ENCODE data around the gene GALNT9.
"Not testable (repeated sequence)": the region's sequence is repeated elsewhere in the genome, so short reads cannot be mapped to it uniquely, and the experiment has no call there.

The GALNT9 gene

DNA sequence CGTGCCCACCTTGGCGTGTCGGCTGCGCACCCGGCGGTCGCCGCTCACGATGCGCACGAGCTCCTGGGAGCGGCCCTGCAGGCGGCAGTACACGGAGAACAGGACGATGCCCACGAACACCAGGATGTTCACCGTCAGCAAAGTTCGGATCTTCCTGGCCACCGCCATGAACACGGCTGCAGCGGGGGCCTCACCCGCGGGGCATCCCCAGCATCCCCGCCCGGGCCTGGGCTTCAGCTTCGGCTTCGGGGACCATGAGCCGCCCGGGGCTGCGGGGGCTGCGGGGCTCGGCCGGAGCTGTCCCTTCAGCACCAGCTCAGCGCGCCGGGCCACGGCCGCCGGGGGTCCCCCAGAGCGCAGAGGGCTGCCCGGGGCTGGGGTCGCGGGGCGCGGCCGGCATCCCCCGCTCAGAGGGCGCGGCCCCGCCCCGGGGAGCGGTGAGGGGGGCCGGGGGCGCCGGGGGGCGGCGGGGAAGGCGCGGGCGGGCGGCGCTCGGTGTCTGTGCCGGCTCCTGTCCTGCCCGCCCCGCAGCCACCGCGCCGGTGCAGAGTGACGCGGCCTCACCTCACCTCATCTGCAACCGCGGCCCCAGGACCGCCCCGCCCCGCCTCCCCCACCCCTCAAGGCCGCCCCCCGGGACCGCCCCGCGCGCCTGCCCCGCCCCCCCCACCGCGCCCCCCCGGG, at the start of gene GALNT9:
TSS of gene GALNT9 (minus strand) at position 554 of the 684 bp plus-strand sequence. CDS start at position 168, 386 bp downstream.
- DNase-seq: no peak

DNA sequence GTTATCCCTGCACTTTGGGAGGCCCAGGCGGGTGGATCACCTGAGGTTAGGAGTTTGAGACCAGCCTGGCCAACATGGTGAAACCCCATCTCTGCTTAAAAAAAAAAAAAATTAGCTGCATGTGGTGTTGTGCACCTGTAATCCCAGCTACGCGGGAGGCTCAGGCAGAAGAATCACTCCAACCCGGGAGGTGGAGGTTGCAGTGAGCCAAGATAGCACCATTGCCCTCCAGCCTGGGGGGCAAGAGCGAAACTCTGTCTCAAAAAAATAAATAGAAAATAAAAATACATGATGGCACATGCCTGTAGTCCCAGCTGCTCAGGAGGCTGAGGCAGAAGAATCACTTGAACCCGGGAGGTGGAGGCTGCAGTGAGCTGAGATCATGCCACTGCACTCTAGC, 49.7 kb upstream of the GALNT9 start:
- not testable (repeated sequence) for DNase-seq

DNA sequence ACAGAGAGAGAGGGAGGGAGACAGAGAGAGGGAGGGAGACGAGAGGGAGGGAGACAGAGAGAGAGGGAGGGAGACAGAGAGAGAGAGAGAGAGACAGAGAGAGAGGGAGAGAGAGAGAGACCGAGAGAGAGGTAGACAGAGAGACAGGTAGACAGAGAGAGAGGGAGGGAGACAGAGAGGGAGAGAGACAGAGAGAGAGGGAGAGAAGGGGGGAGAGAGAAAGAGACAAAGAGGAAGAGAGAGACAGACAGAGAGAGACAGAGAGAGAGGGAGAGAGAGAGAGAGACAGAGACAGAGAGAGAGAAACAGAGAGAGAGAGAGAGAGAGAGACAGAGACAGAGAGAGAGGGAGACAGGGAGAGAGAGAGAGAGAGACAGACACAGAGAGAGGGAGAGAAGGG, 47.8 kb upstream of the GALNT9 start:
- no peak for DNase-seq

DNA sequence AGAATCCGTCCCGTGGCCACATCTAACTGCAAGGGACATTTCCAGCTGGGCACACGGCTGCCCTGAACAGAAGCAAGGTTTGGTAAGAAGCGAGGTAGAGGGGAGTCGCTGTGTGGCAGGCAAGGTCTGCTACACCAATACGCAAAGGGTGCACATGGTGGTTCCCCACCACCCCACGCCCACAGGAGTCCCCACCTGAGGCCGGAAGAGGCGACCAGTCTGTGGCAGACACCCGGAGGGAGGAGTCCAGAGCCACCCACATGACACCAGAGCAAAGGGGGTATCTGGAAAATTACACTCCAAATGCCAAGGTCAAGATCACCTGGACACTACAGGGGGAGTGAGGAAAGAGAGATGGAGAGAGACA, 47.1 kb upstream of the GALNT9 start:
- DNase-seq: no peak

DNA sequence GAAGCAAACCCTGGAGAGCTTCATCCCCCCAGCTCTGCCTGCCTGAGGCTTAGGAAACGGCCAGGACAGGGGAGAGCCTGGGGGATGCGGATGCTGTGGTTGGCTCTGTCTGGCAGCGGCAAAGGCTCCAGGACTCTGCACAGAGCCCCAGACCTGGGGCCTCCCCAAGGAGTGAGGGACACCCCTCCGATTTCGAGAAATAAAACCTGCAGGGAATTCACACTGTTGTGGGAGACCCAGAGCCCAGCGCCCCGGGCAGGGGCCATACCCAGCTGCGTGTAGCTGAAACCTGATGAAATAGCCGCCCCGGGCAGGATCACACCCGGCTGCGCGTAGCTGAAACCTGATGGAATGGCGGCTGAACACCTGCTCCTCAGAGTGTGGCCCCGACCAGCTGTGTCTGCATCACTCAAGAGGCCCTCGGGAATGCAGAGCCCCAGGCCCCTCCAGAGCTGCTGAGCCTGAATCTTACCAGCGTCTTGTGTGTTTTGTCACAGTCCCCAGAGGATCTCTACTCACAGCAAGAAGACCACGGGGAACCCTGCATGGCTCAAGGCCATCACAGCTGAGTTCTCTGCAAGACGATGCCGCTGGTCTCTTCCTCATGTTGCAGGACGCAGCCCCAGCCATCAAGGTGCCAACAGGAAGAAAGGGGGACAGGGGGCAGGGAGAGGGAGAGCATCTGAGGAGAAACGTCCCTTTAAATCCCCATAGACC, 46.5 kb upstream of the GALNT9 start:
- DNase-seq: no peak

DNA sequence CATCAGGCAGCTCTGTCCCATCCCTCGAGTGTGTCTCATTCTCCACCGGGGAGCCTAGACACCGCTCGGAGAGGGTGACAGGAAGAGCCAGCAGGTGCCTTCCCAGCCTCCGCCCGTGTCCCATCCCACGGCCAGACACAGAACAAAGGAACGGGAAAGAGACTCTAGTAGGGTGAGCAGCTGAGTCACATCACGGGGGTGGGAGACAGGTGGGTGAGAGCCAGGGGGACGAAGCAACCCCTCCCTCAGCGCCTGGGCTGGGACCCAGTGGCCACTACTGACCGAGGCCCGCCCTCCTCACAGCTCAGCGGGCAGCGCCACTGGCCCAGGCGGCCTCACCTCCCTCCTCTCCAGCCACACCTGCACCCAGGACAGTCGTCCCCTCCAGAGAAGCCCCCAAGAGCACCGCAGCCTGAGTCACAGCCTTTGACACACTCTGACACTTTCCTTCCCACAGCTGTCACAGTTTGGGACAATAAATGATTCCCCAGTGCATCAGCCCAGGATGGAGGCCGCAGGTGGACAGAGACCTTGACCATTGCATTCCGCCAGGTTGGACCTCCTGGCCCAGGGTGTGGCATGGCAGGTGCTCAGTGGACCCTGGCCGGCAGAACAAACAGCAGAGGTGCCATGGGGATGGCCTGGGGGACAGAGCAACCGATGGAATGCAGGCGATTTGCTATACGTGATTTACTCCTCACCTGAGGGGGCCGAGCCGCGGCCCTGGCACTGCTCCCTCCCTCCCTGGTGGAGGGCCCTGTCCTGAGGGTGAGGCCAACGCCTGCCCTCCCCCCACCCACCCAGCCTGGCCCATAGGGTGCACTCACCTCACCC, 45.4 kb upstream of the GALNT9 start:
- no peak for DNase-seq

DNA sequence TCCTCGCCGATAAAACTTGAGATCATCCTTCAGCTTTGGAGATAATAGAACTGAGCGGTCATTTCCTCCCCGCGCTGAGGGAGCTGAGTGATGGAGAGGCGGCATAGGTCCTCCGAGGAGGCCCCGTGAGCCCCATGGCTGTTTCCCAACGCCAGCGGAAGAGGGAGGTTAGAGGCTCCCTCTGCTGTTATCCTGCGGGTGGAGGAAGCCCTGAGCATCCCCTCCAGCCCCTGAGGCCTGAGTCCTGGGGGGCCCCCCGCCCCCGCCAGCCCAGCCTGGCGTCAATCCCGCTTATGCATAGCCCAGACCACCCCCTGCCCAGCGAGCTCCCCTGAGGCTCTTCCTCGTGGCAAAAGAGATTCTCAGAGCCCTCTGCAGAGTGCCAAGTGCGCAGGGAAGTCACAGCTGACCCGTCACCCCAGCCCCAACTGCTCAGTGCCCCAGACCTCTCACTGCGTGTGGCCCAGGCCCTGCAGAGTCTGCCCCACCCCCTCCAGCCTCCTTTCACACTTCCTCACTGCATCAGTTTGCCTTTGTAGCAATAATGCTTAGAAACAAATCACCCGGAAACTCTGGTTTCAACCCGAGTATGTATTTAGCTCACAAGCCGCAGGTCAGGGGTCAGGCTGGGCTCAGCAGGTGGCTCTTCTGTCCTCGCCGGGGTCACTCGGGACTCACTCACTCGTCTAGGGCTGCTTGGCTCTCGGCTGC, 44.7 kb upstream of the GALNT9 start:
- no peak for DNase-seq

DNA sequence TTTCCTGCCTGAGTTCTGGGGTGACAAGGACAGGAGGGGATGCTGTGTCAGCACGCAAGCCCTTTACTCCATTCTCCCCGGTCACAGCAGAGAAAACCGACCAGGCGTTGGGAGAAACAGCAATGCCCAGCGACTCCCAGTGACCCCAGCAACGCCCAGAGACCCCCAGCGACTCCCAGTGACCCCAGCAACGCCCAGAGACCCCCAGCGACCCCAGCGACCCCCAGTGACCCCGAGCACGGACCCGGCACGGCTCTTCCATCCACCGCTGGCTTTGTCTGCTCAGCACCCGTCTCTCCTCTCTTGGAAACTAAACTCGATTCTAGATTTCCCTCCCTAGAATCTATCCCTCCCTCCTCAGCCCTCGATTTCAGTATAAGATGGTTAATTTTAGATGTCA, 38.5 kb upstream of the GALNT9 start:
- no peak for DNase-seq

DNA sequence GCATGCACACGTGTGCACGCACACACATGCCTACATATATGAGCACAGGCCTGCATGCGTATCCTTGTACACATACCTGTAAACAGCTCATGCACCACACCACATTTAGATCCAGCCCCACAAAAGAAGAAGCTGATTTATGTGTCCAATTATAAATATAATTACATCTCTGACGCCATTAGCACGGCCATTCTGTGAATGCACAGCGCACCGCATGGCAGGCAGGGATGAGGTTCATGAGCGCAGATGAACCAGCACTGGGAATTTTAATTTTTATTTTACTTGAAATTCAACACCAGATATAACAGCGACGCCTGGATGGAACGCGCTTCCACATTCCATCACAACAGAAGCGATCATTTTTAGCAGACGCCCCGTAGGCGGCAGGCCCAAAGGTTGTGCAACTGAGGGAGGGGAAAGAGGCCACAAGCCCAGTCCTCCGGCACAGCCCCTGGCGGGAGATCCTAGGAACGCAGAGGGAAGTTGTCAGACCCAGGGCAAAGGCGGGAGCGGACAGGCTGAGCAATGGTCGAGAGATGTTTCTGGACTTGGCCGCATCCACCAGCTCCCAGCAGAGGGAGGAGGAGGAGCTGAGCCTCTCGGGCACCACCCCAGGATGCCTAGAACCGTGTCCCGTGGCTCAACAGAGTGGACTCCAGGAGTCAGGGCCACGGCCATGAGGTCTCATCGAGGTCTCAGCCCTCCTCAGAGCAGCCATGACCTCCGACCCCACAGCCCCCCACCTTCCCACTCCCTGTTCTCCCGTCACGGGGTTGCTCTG, 37.9 kb upstream of the GALNT9 start:
- no peak for DNase-seq

DNA sequence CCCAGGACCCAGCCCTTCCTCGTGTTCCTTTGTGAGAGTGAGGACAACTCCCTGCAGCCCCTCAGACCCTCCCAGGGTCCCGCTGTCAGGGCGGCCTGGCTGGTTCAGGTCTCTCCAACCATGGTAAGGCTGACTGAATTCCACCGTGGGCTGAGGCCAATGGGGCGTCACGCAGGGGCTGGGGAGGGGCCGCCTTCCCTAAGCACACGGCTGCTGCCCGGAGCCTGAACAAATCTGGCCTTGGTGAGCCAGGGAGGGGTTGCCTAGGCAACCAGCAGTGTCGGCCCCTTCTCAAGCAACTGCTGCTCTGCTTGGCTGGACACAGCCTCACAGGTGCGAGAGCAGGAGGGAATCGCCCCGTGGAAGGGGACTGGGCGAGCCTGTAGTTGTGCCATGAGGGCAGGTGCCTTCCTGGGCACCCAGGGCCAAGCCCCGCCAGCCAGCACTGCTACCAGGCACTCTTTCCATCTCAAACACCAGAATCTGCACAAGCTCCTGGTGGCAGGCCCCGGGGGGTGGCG, 37.0 kb upstream of the GALNT9 start:
- DNase-seq: no peak

DNA sequence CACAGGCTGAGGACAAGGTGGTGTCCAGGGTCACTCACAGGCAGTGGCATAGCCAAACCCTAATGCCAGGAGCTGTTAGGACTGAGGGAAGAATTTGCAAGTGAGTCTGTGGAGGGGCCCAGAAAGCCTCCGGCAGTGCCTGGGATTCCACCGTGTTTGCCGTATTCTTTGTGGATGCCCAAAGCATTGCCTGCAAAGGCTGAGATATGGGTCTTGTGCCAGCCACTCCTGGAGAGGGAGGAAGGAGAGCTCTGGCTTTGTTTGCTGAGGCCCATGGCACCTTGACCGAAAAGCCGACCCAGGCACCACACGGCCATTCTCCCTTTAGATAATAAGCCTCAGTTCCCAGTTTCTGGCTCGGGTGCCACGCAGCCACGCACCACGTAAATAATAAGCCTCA, 35.8 kb upstream of the GALNT9 start:
- no peak for DNase-seq

DNA sequence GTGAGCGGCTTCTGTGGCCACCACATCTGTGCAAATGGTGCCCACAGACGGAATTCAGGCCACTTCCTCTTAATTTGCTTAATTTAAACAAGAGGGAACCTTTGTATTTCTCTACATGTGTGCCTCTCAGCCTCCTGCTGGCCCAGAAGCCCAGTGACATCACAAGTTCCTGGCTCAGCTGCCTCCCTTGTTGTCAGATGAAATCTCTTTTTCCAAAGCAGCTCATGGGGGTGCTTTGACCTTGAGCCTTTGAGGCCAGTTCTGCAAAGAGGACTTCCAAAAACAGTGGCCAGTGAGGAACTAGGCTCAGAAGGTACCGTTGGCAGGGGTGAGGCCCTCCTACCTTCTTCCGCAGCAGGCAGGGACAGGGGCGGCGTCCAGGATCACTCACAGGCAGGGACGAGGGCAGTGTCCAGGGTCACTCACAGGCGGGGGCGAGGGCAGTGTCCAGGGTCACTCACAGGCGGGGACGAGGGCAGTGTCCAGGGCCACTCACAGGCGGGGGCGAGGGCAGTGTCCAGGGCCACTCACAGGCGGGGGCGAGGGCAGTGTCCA, 35.0 kb upstream of the GALNT9 start:
- DNase-seq: no peak

DNA sequence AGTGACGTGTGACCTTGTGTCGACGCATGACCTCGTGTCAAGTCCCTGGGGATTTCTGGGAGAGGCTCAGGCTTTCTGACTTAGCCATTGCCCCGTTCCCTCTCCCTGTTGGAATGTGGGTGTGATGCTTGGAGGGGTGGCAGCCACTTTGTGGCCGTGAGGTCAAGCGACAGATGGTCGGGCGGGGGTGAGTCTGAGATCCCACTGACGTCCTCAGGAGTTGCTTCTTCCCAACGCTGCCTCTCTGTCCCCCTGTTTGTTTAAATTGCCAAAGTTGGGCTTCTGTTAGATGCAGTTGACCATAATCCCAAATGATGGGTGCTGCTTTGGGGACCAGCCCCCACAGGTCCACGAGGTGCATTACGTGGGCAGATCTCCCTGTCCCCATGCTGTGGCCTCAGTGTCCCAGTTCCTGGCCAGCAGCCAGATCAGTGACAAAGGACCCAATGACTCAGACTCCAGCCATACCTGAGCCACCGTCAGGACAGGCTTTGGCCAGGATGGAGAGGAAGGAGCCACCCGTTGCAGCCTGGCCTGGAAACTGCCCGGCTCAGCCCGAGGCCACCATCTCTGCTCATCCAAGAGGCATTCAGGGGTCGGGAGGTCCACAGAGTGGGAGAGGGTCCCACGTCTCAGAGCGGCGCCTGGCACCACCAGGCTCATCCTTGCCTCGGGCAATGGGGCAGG, 34.4 kb upstream of the GALNT9 start:
- no peak for DNase-seq

DNA sequence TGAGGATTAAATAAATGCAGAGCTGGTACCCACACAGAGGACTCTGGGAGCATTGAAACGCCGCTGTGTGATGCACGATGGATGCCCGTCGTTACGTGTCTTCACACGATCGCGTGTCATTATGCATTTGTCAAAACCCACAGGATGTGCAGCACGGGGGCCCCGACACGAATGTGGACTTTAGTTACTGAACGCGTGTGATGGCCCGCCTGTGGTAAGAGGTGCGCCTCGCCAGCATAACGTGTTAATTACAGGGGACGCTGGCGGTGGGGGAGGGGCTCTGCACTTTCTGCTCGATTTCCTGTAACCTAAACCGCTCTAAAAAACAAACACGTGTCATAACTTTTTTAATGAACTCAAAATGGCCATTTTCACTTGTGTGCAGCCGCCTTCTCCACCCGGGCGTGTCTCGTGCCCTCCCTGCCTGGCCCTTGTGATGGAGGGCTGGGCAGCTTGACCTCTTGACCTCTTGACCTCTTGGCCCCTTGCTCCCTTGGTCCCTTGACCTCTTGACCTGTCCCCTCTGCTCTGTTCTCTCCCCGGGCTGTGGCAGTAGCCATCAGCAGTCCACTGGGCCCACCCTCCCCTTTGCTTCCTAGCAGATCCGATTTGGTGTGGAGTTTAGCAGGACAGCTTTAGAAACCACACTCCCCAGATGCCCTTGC, 33.7 kb upstream of the GALNT9 start:
- DNase-seq: no peak

DNA sequence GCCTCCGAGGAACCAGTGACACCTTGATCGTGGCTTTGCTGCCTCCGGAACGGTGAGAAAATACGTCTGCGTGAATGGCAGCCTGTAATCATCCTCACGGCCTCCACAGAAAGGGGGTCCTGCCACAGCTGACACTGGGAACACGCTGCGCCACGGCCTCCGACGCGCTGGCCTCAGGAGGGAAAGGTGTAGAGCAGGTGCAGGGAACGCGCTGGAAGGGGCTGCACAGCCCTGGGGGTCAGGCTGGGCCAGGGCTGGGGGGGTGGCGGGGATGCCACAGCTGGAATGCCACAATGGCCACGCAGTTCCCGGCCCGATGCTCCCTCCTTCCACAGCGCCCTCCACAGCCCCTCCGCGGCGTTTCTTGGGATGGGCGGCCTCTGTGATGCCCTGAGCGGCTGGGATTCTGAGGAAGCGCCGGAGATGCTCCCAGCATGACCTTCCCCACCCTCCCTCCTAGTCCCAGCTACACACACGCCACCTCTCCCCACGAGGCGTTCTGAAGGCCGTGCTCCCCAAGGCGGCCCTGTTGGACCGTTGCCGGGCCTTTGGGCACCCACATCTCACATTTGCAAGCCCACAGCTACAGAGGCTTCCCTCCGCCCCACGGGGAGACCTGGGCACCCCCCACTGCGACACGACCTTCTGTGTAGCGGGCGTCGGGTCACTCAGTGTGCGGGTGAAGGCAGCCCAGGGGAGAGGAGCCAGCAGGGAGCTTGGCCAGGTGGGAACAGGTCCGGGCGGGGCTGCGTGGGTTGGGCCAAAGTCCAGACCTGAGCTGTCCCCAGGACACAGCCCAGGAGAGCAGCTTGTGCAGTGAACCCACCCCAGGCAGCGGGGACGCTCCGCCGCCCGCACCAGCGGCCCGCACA, 31.8 kb upstream of the GALNT9 start:
- DNase-seq: no peak

DNA sequence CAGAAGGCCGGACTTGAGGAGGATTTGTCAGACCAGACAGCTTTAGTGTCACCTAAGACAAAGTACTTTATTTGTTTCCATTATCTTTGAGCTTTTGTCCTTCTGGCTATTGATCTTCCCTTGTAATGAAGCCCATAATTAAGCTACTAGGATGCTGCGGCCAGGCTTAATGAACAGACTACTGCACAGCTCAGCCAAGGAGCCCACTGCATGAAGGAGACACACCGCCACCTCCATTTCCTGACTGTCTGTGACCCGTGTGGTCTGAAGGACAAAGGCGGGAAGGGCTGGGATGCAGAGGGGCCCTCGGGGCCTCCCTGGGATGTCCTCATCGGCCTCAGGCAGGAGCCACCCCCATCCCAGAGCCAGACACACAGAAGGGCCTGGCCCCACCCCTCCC, 31.0 kb upstream of the GALNT9 start:
- DNase-seq: no peak

DNA sequence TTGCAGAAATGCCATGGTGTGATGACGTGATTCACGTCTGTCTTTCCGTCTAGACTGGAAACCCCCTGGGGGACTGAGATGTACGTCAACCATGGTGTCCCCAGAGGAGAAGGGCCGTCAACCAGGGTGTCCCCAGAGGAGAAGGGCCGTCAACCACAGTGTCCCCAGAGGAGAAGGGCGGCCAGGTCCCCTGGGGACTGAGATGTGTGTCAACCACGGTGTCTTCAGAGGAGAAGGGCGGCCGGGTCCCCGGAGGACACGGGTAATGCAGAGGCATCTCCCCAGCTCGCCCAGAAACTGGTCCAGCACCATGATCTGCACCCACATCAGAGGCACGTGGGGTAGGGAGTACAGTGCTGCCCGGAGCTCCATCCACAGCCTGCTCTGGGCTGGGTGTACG, 30.6 kb upstream of the GALNT9 start:
- DNase-seq: no peak

DNA sequence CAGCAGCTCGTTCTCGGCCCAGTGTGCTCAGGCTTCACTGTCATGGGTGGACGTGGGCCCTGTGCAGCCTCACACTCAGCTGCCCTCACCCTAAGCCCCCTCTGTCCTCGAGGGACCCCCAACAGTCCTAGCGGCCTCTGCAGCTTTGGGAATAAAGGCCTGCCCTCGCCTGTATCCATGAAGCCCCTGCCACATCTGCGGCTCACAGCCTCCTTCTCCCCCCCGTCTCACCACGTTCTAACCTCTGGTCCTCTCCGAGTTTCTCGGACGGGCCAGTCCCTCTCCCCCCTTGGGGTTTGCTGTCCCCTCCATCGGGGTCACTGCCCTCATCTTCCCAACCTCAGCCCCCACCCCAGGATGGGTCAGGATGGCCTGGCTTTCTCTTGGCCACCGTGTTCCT, 30.2 kb upstream of the GALNT9 start:
- no peak for DNase-seq

All from SW 1271 (cell line).